H1 (cell line): Measurements from ENCODE around the gene TRIM39. TPM values are rescaled to one million over a fixed set of nuclear protein-coding genes. Genes with fewer than 3 reads are reported as not detected.

Experiments
- BACH1 ChIP-seq: IDR thresholded peaks from 2 replicates; pipeline ENCODE4 v1.6.1; 2012; ENCODE audit warnings: low read length, improper control_type of control experiment
- BCL11A ChIP-seq, 2 experiments: IDR thresholded peaks; one replicate each; pipeline ENCODE4 v1.6.1; 2011; ENCODE audit warnings: low read depth in 2 of 2, low read length in 2 of 2, mild to moderate bottlenecking in 2 of 2
- CHD7 ChIP-seq: fragments of 300-600 bp; sonication (generic); IDR thresholded peaks from 2 replicates; pipeline ENCODE4 v1.7.1; 2012; ENCODE audit warnings: low read length, moderate library complexity, mild to moderate bottlenecking, inconsistent platforms; ENCODE audit not compliant: insufficient replicate concordance
- HDAC6 ChIP-seq: IDR thresholded peaks from one replicate; pipeline ENCODE4 v1.7.1; 2012; ENCODE audit warnings: low read depth, mild to moderate bottlenecking, inconsistent platforms, low read length, moderate library complexity
- KDM1A ChIP-seq: fragments of 200-600, 300-600 bp; sonication (generic); IDR thresholded peaks from 2 replicates; pipeline ENCODE4 v1.7.1; 2016; ENCODE audit warnings: mild to moderate bottlenecking, low read length, borderline replicate concordance
- KDM4A ChIP-seq: IDR thresholded peaks from one replicate; pipeline ENCODE4 v1.7.1; 2012; ENCODE audit warnings: low read depth, mild to moderate bottlenecking, moderate library complexity, low read length, inconsistent platforms; ENCODE audit not compliant: severe bottlenecking
- RFX5 ChIP-seq: IDR thresholded peaks from 2 replicates; pipeline ENCODE4 v1.6.1; 2011; ENCODE audit warnings: low read depth, low read length, improper control_type of control experiment, borderline replicate concordance
- TCF12 ChIP-seq: IDR thresholded peaks from 2 replicates; pipeline ENCODE4 v1.6.1; 2011; ENCODE audit warnings: low read depth, mild to moderate bottlenecking, low read length
- polyA plus RNA-seq, 7 experiments: library from polyadenylated mRNA; depleted of rRNA in 3 of 7; stranded (reverse) in 5 of 7; unstranded in 2 of 7; fragments of >200 nt in 5 of 7; fragments of 200-250 nt in 2 of 7; gene quantifications; 1 replicate in 5 of 7; 2 replicates in 1 of 7; 4 replicates in 1 of 7; pipeline versions ENCODE4 v1.2.1 to v1.2.3, GENCODE V29; 2011 to 2013; ENCODE audit warnings: missing spikeins in 2 of 7, mixed read lengths in 2 of 7
- total RNA-seq: library from RNA; stranded (reverse); fragmentation: NEBNext Ultra II Directional; extraction: Animal tissue kit (Norgen Biotek cat#: 25700); gene quantifications from 2 replicates; pipeline ENCODE4 v1.2.1, GENCODE V29; 2021
- TF ChIP-seq, protein P1 (sequence below): IDR thresholded peaks from 2 replicates; pipeline ENCODE4 v1.6.1; 2011; ENCODE audit warnings: low read depth, mild to moderate bottlenecking, low read length; ENCODE audit not compliant: insufficient read depth

TRIM39 gene
- total and polyA plus RNA-seq, 2 of the 8 experiments (the other 6 are each of a cell fraction or from before 2014, with no cell fraction given), result 7.3 to 26.1 TPM

DNA sequence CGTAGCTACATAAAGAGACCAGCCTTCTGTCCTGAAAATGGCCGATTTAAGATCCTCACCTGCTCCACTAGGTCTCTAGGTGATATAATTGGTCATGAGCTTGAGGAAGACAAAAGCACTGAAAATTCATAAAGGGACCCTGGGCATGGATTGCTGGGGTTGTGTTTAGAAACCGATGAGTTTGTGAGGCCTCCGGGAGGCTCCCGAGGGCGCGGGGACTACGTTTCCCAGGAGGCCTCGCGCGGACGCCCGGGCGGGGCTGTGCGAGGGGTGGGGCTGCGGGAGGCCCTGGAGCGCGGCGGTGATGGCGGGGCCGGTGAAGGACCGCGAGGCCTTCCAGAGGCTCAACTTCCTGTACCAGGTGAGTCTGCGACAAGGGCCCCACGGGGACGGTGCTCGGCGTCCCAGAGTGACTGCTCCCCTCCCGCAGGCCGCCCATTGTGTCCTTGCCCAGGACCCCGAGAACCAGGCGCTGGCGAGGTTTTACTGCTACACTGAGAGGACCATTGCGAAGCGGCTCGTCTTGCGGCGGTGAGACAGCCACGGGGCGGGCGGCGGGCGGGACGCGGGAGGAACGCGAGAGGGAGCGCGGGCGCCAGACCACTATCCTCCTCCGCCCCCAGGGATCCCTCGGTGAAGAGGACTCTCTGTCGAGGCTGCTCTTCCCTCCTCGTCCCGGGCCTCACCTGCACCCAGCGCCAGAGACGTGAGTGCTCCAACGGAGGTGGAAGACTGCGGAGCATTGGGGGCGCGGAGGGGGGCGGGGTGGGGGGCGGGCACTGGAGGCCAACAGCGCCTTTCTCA lies 18.3 kb downstream of the TRIM39 start, which contains the start of gene RPP21 (continued):
- TF ChIP-seq BACH1 (no peak), CHD7 (no peak), TCF12 (no peak), BCL11A (IDR thresholded peaks at IDR 0.05; ENCODE audit: low read depth in 2 of 2, low read length in 2 of 2) (no peak), HDAC6 (no peak), KDM1A (no peak), RFX5 (no peak), KDM4A (peak; percentile 80)
- TF ChIP-seq, protein P1, sequence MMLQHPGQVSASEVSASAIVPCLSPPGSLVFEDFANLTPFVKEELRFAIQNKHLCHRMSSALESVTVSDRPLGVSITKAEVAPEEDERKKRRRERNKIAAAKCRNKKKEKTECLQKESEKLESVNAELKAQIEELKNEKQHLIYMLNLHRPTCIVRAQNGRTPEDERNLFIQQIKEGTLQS, result no peak
